Memory B cell (primary cell): ENCODE results near the gene SNN.

ENCODE experiments used
- ATAC-seq: fragments of 150-1000 bp; cut with Tn5 transposase; 2 replicates; pipeline ENCODE4 v1.10.0; 2021; ENCODE audit warnings: low read depth, mild to moderate bottlenecking, moderate library complexity
- DNase-seq, 2 donors: peaks; one replicate each; pipeline ENCODE4 v3.0.0; 2022; ENCODE audit warnings: low spot score in 2 of 2
- H3K27ac Mint-ChIP-seq: one replicate; pipeline ENCODE4 v1.8.0; 2022; ENCODE audit warnings: mild to moderate bottlenecking, moderate library complexity, mixed read lengths
- H3K27me3 Mint-ChIP-seq: one replicate; pipeline ENCODE4 v1.8.0; 2022; ENCODE audit warnings: mixed read lengths
- H3K36me3 Mint-ChIP-seq: one replicate; pipeline ENCODE4 v1.8.0; 2022; ENCODE audit warnings: mild to moderate bottlenecking, mixed read lengths
- H3K4me1 Mint-ChIP-seq: one replicate; pipeline ENCODE4 v1.8.0; 2022; ENCODE audit warnings: mixed read lengths
- H3K4me3 Mint-ChIP-seq: one replicate; pipeline ENCODE4 v1.8.0; 2022; ENCODE audit warnings: mild to moderate bottlenecking, moderate library complexity, mixed read lengths
- H3K9me3 Mint-ChIP-seq: one replicate; pipeline ENCODE4 v1.8.0; 2022; ENCODE audit warnings: mixed read lengths

The SNN gene

GRCh38 chr16:11639925-11640899 is 28.0 kb upstream of the SNN start:
- Mint-ChIP-seq H3K27me3 (peaks cover 8% of the 10 kb centered on the region), H3K9me3 (no peaks in the 10 kb centered on the region), H3K4me3 (no peak overlapping the region), H3K4me1 (peaks cover 16% of the 10 kb centered on the region), H3K27ac (no peak overlapping the region), H3K36me3 (no peaks in the 10 kb centered on the region)
- no peak for ATAC-seq
- no peak for DNase-seq

GRCh38 chr16:11640987-11641817 is 27.1 kb upstream of the SNN start:
- peaks cover 8% of the 10 kb centered on the region for H3K27me3 Mint-ChIP-seq
- no peaks in the 10 kb centered on the region for H3K36me3 Mint-ChIP-seq
- DNase-seq = peak in 1 of 2 donors; percentile 59
- no peaks in the 10 kb centered on the region for H3K9me3 Mint-ChIP-seq
- H3K4me1 Mint-ChIP-seq = peaks cover 14% of the 10 kb centered on the region
- peak; percentile 86 for ATAC-seq
- H3K27ac Mint-ChIP-seq = no peak overlapping the region
- no peak overlapping the region for H3K4me3 Mint-ChIP-seq

DNA sequence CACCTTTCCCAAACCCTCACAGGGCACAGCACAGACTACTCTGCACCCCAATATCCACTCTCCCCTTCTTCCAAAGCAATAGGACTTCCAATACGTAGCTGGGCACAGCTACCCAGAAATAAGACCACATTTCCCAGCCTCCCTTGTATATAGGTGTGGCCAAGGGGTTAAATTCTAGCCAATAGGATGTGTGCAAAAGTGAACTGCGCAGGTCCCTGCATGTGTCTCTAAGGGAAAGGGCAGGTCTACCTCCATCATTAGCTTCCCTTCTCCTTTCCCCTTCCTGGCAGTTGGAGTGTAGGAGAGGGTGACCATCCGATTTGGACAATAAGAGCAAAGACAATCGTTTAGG is 25.5 kb upstream of the SNN start:
- Mint-ChIP-seq H3K4me3 (no peak overlapping the region), H3K4me1 (peaks cover 14% of the 10 kb centered on the region), H3K27ac (no peak overlapping the region), H3K36me3 (no peaks in the 10 kb centered on the region), H3K27me3 (peaks cover 8% of the 10 kb centered on the region), H3K9me3 (no peaks in the 10 kb centered on the region)
- ATAC-seq = no peak
- DNase-seq = no peak

DNA sequence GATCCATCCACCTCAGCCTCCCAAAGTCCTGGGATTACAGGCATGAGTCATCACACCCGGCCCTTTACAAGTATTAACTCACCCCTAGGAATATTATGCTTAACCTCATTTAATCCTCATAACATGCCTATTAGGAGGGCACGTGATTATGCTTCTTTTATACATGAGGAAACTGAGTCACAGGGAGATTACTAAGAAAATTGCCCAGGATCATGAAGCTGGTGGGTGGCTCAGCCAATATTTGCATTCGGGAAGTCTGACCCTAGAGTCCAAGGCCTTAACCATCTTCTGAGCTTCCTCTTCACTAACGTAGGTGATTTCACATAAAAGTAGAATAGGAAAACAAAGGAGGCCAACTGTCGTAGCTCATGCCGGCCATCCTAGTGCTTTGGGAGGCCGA is 19.0 kb upstream of the SNN start:
- no peak overlapping the region for H3K27ac Mint-ChIP-seq
- peaks cover 1% of the 10 kb centered on the region for H3K36me3 Mint-ChIP-seq
- peaks cover 2% of the 10 kb centered on the region for H3K27me3 Mint-ChIP-seq
- H3K4me1 Mint-ChIP-seq = peaks cover 6% of the 10 kb centered on the region
- ATAC-seq = no peak
- no peak for DNase-seq
- H3K4me3 Mint-ChIP-seq = no peak overlapping the region
- H3K9me3 Mint-ChIP-seq = no peaks in the 10 kb centered on the region

DNA sequence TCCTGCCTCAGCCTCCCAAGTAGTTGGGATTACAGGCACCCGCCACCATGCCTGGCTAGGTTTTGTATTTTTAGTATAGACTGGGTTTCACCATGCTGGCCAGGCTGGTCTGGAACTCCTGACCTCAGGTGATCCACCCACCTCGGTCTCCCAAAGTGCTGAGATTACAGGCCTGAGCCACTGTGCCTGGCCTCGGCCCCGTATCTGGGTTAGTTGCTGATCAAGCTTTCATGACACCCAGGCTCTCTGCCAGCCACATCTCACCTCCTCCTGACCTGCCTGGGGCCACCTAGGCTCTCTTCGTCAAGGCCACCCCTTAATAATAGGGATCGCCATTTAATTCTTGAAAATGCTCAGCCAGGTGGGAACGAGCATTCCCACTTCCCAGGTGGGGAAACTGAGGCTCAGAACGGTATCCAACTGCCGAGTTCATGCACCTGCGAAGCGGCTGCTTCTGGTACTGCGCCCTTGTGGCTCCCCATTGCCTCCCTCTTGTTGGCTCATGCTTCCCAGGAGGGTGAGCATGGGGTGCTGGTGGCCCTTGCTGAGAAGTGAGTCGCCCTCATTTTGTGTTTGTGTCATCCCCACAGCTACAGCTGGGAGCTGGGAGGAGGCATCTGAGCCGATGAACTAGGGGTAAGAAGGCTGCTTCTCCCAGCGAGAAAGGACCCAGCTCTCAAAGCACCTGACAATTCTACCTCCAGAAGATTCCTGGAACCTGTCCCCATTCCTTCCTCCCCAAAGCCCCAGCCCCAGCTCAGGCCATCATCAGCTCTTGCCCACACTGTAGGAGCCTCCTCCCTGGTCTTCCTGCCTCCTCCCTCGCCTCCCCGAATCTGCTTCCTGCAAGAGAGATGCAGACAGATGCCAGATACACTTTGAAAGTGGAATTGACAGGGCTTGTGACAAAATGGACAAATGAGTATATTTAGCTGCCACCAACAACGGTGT is 17.3 kb upstream of the SNN start:
- no peak for DNase-seq
- Mint-ChIP-seq H3K4me3 (no peak overlapping the region), H3K9me3 (no peaks in the 10 kb centered on the region), H3K27me3 (peaks cover 2% of the 10 kb centered on the region), H3K4me1 (peaks cover 6% of the 10 kb centered on the region), H3K27ac (peak overlapping the region; percentile 33), H3K36me3 (peaks cover 1% of the 10 kb centered on the region)
- ATAC-seq = no peak

DNA sequence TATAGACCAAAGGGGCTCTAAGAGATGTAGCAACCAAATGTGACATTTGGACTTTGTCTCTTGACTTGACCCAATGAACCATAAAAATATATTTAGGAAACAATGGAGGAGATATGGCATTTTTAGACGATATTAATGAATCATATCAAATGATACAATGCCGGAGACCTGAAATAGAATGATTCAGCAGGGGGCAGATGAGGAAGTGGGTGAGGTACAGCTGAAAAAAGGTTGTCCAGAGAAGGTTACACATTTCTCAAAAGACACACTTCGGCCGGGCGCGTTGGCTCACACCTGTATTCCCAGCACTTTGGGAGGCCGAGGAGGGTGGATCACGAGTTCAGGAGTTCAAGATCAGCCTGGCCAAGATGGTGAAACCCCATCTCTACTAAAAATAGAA is 16.5 kb upstream of the SNN start:
- Mint-ChIP-seq H3K27me3 (peaks cover 2% of the 10 kb centered on the region), H3K4me1 (peaks cover 6% of the 10 kb centered on the region), H3K36me3 (peaks cover 1% of the 10 kb centered on the region), H3K4me3 (peak overlapping the region; percentile 14), H3K27ac (peak overlapping the region; percentile 21), H3K9me3 (no peaks in the 10 kb centered on the region)
- no peak for DNase-seq
- ATAC-seq = peak; percentile 34

DNA sequence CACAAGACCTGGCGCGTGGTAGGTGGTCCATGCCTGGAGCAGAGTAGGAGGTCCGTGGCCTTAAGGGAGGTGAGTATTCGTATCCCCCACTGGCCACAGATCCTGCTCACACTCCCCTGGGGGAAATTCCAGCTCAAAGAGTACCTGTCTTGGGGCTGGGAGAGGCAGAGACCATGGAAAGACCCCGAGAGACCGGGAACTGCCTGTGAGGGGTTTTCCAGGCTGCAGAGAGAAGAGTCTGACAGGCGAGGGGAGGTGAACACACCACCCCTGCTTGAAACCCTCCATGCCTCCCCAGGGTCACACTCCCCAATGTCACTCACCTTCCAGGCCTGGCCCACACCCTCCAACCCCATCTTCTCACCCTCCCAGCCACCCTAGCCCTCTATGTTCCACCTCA is 12.6 kb upstream of the SNN start:
- H3K4me1 Mint-ChIP-seq = peaks cover 9% of the 10 kb centered on the region
- H3K27me3 Mint-ChIP-seq = no peaks in the 10 kb centered on the region
- no peaks in the 10 kb centered on the region for H3K36me3 Mint-ChIP-seq
- ATAC-seq (no peak), DNase-seq (no peak)
- H3K4me3 Mint-ChIP-seq = no peak overlapping the region
- H3K9me3 Mint-ChIP-seq = no peaks in the 10 kb centered on the region
- no peak overlapping the region for H3K27ac Mint-ChIP-seq

- H3K4me1 Mint-ChIP-seq = peaks cover 5% of the 10 kb centered on the region
Observed at GRCh38 chr16:11657556-11657955, 10.7 kb upstream of the SNN start.

DNA sequence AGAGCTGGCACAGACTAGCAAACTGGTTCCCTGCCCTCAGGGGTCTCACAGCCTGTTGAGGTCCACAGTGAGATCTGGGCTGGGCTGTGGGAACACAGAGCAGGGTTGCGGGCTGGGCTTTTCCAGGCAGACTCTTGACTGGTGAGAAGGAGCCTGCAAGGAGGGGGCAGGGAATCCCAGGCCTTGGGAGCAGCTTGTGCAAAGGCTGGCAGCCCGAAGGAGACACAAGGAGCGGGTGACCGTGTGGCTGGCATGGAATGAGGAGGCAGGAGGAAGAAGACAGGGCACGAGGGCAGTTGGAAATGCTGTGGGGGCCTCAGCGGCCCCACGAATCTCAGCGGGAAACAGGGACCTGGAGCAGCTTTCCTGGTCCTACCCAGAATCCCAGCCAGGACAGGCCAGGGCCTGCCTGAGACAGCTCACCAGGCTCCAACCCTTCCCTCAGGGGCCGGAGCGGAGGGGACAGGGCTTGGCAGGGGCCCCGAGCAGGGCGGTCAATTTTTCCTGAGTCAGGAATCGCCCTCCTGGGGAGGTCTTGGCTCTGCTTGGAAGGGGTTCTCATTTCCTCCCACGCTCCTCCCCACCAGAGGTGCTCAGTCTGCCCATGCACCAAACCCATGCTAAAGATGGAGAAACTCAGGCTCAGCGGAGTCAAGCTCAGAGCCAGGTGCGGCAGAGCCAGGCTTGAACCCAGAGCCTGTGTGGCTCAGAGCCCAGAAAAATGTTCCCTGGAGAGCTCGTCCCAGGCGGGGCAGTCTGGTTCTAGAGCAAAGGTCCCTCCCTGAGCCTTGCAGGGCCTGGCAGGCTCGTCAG is 9.2 kb upstream of the SNN start:
- Mint-ChIP-seq H3K9me3 (no peaks in the 10 kb centered on the region), H3K36me3 (no peaks in the 10 kb centered on the region), H3K27me3 (no peaks in the 10 kb centered on the region), H3K4me1 (peaks cover 9% of the 10 kb centered on the region), H3K27ac (no peak overlapping the region), H3K4me3 (no peak overlapping the region)
- no peak for DNase-seq
- no peak for ATAC-seq

More at GRCh38 chr16:11657556-11657955, 10.7 kb upstream of the SNN start:
- Mint-ChIP-seq H3K27me3 (no peaks in the 10 kb centered on the region), H3K9me3 (no peaks in the 10 kb centered on the region), H3K27ac (no peak overlapping the region), H3K36me3 (no peaks in the 10 kb centered on the region), H3K4me3 (no peak overlapping the region)
- DNase-seq (no peak), ATAC-seq (no peak)

DNA sequence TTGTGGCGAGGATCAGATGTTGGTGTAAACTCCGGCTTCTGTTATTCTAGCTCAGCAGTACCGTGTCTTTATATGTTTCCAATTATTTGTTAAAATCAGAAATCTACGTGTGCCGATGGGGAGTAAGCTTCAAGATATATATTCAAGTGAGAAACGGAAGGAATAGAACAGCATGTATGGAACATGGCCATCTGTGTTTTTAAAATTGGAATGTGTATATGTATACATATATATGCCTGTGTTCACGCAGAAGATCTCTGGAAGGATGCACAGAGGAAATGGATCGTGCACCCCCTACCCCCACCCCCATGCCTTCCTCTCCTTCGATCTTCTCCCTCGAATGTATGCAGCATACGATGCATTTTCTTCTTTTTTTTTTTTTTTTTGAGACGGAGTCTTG is 7.7 kb upstream of the SNN start:
- ATAC-seq (no peak), DNase-seq (no peak)
- H3K27me3 Mint-ChIP-seq = no peaks in the 10 kb centered on the region
- H3K9me3 Mint-ChIP-seq = no peaks in the 10 kb centered on the region
- H3K36me3 Mint-ChIP-seq = no peaks in the 10 kb centered on the region
- no peak overlapping the region for H3K4me3 Mint-ChIP-seq
- peaks cover 22% of the 10 kb centered on the region for H3K4me1 Mint-ChIP-seq
- H3K27ac Mint-ChIP-seq = no peak overlapping the region

DNA sequence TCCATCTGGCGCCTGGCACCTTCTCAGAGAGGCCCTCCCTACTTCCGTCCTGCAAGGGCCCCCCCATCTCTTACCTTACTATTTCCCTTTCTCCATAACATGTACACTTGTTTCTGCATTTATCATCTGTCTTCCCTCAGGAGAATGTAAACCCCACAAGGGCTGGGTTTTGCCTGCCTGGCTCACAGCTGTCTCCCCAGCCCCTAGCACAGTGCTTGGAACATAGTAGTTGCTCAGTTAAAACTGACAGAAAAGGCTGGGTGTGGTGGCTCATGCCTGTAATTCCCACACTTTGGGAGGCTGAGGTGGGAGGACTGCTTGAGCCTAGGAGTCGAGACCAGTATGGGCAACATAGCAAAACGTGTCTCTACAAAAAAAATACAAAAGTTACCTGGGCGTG is 5.7 kb upstream of the SNN start:
- no peak for ATAC-seq
- H3K9me3 Mint-ChIP-seq = no peaks in the 10 kb centered on the region
- H3K27me3 Mint-ChIP-seq = no peaks in the 10 kb centered on the region
- no peak overlapping the region for H3K4me3 Mint-ChIP-seq
- DNase-seq = no peak
- H3K36me3 Mint-ChIP-seq = no peaks in the 10 kb centered on the region
- no peak overlapping the region for H3K27ac Mint-ChIP-seq
- H3K4me1 Mint-ChIP-seq = peaks cover 29% of the 10 kb centered on the region

- peak overlapping the region; percentile 66 for H3K27ac Mint-ChIP-seq
- no peaks in the 10 kb centered on the region for H3K36me3 Mint-ChIP-seq
- no peaks in the 10 kb centered on the region for H3K27me3 Mint-ChIP-seq
- DNase-seq = no peak
- ATAC-seq = no peak
- H3K4me1 Mint-ChIP-seq = peaks cover 29% of the 10 kb centered on the region
- H3K9me3 Mint-ChIP-seq = no peaks in the 10 kb centered on the region
- H3K4me3 Mint-ChIP-seq = no peak overlapping the region
Observed at GRCh38 chr16:11665071-11665491, 3.2 kb upstream of the SNN start.
